ENCODE results near the gene LRRC23.

Gene LRRC23

GRCh38 chr12:6937481-6938352 lies 33.1 kb downstream of the LRRC23 start:
- H3K4me3 ChIP-seq (ENCODE audit: low read length): peak overlapping the region; percentile 88
- peak; percentile 95 for DNase-seq (ENCODE audit: low read depth, low spot score)

GRCh38 chr12:6938353-6939190 lies 34.0 kb downstream of the LRRC23 start:
- peak overlapping the region; percentile 88 for H3K4me3 ChIP-seq (ENCODE audit: low read length)
- DNase-seq (ENCODE audit: low read depth, low spot score): no peak

GRCh38 chr12:6939191-6939540 lies 34.5 kb downstream of the LRRC23 start:
- no peak for DNase-seq (ENCODE audit: low read depth, low spot score)
- no peak overlapping the region for H3K4me3 ChIP-seq (ENCODE audit: low read length)

- H3K4me3 ChIP-seq (ENCODE audit: low read length): no peak overlapping the region
- no peak for DNase-seq (ENCODE audit: low read depth, low spot score)
Measured at GRCh38 chr12:6941267-6941666, 36.6 kb downstream of the LRRC23 start.

GRCh38 chr12:6941782-6942181 lies 37.2 kb downstream of the LRRC23 start:
- H3K4me3 ChIP-seq (ENCODE audit: low read length): no peak overlapping the region
- no peak for DNase-seq (ENCODE audit: low read depth, low spot score)

- no peak overlapping the region for H3K4me3 ChIP-seq (ENCODE audit: low read length)
- DNase-seq (ENCODE audit: low read depth, low spot score): no peak
Measured at GRCh38 chr12:6942331-6942665, 37.7 kb downstream of the LRRC23 start.

GRCh38 chr12:6943389-6943721 lies 38.7 kb downstream of the LRRC23 start:
- DNase-seq (ENCODE audit: low read depth, low spot score): peak; percentile 93
- peak overlapping the region; percentile 72 for H3K4me3 ChIP-seq (ENCODE audit: low read length)

GRCh38 chr12:6943722-6944380 lies 39.2 kb downstream of the LRRC23 start, which contains the start of the genes C12orf57 and RNU7-1:
Gene C12orf57, plus strand, starts transcription at chr12:6944022. Its CDS starts 100 bp downstream, at chr12:6944122.
Gene RNU7-1, plus strand, starts transcription at chr12:6943816.
- DNase-seq (ENCODE audit: low read depth, low spot score): peak; percentile 98

GRCh38 chr12:6944381-6945186 lies 40.0 kb downstream of the LRRC23 start:
- peak overlapping the region; percentile 72 for H3K4me3 ChIP-seq (ENCODE audit: low read length)
- peak; percentile 90 for DNase-seq (ENCODE audit: low read depth, low spot score)

More at GRCh38 chr12:6943722-6944380, 39.2 kb downstream of the LRRC23 start, which contains the start of the genes C12orf57 and RNU7-1:
- peak within 1 kb of the TSS; percentile 72 for H3K4me3 ChIP-seq (ENCODE audit: low read length)

GRCh38 chr12:6945613-6946012 lies 41.0 kb downstream of the LRRC23 start:
- no peak for DNase-seq (ENCODE audit: low read depth, low spot score)
- no peak overlapping the region; the same call in 1 of the 2 replicates for H3K4me3 ChIP-seq (ENCODE audit: low read length)

- no peak overlapping the region for H3K4me3 ChIP-seq (ENCODE audit: low read length)
- no peak for DNase-seq (ENCODE audit: low read depth, low spot score)
Measured at GRCh38 chr12:6946033-6946919, 41.7 kb downstream of the LRRC23 start.

GRCh38 chr12:6946920-6947374 lies 42.3 kb downstream of the LRRC23 start:
- DNase-seq (ENCODE audit: low read depth, low spot score): no peak
- no peak overlapping the region for H3K4me3 ChIP-seq (ENCODE audit: low read length)

GRCh38 chr12:6947615-6948014 lies 43.0 kb downstream of the LRRC23 start:
- no peak for DNase-seq (ENCODE audit: low read depth, low spot score)
- no peak overlapping the region for H3K4me3 ChIP-seq (ENCODE audit: low read length)

GRCh38 chr12:6948873-6949594 lies 44.4 kb downstream of the LRRC23 start:
- H3K4me3 ChIP-seq (ENCODE audit: low read length): no peak overlapping the region
- no peak for DNase-seq (ENCODE audit: low read depth, low spot score)

GRCh38 chr12:6950401-6950801 lies 45.8 kb downstream of the LRRC23 start:
- peak overlapping the region; percentile 89 for H3K4me3 ChIP-seq (ENCODE audit: low read length)
- DNase-seq (ENCODE audit: low read depth, low spot score): peak; percentile 64

GRCh38 chr12:6950811-6951540 lies 46.4 kb downstream of the LRRC23 start, which contains the start of gene PTPN6:
Gene PTPN6, plus strand, starts transcription at chr12:6951356. Its CDS starts 157 bp downstream, at chr12:6951513.
- DNase-seq (ENCODE audit: low read depth, low spot score): peak; percentile 72
- peak within 1 kb of the TSS; percentile 89 for H3K4me3 ChIP-seq (ENCODE audit: low read length)
